Stimulated activated CD4-positive, alpha-beta T cell treated with anti-CD3 and anti-CD28 coated beads, Interleukin-1b, Interleukin-23, amount 100 ng/mL, for 4 hours (primary cell): Measurements from ENCODE around the gene UGDH.
"Not testable (repeated sequence)": the region's sequence is repeated elsewhere in the genome, so short reads cannot be mapped to it uniquely, and the experiment has no call there.

ENCODE experiments used
- DNase-seq, 2 donors: peaks; one replicate each; pipeline ENCODE4 v3.0.0-alpha.2; 2020; ENCODE audit warnings: low read depth in 2 of 2

UGDH gene

GRCh38 chr4:39527296-39528060 lies at the start of gene UGDH:
TSS of gene UGDH (minus strand) at chr4:39527439. CDS start at chr4:39521512, 5,927 bp downstream.
- DNase-seq, result peak; percentile 81 to 92

- no peak for DNase-seq
Observed at GRCh38 chr4:39574946-39575345, 47.7 kb upstream of the UGDH start.

- DNase-seq, result no peak
Observed at GRCh38 chr4:39571504-39571903, 44.3 kb upstream of the UGDH start.

GRCh38 chr4:39571054-39571453 lies 43.8 kb upstream of the UGDH start:
- no peak for DNase-seq

- DNase-seq, result no peak
Observed at GRCh38 chr4:39569209-39569608, 42.0 kb upstream of the UGDH start.

- DNase-seq, result no peak
Observed at GRCh38 chr4:39568805-39569204, 41.6 kb upstream of the UGDH start.

GRCh38 chr4:39565878-39566600 lies 38.8 kb upstream of the UGDH start:
- no peak for DNase-seq

- DNase-seq, result no peak
Observed at GRCh38 chr4:39563346-39563847, 36.2 kb upstream of the UGDH start.

GRCh38 chr4:39562792-39563191 lies 35.6 kb upstream of the UGDH start:
- no peak for DNase-seq

GRCh38 chr4:39559626-39560025 lies 32.4 kb upstream of the UGDH start:
- DNase-seq, result no peak

GRCh38 chr4:39555472-39555871 lies 28.2 kb upstream of the UGDH start:
- DNase-seq, result no peak

GRCh38 chr4:39548425-39549067 lies 21.3 kb upstream of the UGDH start:
- DNase-seq, result no peak

GRCh38 chr4:39544580-39545315 lies 17.5 kb upstream of the UGDH start:
- DNase-seq, result no peak

GRCh38 chr4:39544080-39544479 lies 16.8 kb upstream of the UGDH start:
- not testable (repeated sequence) for DNase-seq

GRCh38 chr4:39543034-39543433 lies 15.8 kb upstream of the UGDH start:
- DNase-seq, result no peak

GRCh38 chr4:39542611-39543012 lies 15.4 kb upstream of the UGDH start:
- no peak for DNase-seq

GRCh38 chr4:39541987-39542610 lies 14.9 kb upstream of the UGDH start:
- DNase-seq, result no peak

- no peak for DNase-seq
Observed at GRCh38 chr4:39539089-39539611, 11.9 kb upstream of the UGDH start.

- DNase-seq, result no peak
Observed at GRCh38 chr4:39533541-39533940, 6.3 kb upstream of the UGDH start.

- not testable (repeated sequence) for DNase-seq
Observed at GRCh38 chr4:39532237-39532636, 5.0 kb upstream of the UGDH start.

- no peak for DNase-seq
Observed at GRCh38 chr4:39530682-39531081, 3.4 kb upstream of the UGDH start.
